ENCODE results near the gene STAT3.
"Not testable (repeated sequence)": the region's sequence is repeated elsewhere in the genome, so short reads cannot be mapped to it uniquely, and the experiment has no call there.

The STAT3 gene

DNA sequence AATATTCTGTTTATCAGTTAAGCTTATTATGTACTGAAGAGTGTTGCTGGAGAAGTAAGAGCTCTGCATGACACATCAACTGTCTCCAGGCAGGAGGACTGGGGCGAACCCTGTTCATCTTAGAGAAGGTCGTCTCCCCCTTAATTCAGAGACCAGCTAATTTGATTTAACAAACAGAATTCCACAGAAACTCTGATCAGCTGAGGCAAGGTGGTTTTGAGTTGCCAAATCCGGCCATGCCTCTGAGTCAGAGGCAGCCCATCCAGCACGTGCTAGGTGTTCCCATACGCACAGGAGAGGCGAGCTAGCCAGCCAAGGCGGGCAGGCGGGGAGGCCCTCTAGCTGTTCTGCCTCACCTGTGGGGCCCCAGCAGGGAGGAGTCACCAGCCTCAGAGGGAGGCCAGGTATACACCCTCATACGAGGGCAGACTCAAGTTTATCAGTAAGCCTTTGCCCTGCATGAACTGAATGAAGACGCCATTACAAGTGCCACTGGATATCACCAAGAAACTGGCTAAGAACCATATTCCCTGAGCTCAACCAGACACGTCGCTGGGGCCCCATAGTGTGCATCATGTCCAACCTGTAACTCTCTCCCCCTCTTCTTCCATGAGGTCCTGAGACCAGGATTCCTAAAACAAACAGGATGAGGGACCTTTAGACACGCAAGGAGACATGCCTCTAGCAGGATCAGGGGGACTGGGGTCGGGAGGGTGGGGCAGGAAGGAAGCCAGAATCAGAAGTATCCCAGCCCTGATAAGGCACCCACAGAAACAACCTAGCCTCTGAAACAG is 74.3 kb downstream of the STAT3 start:
- DNase-seq (ENCODE audit: low spot score): no peak

DNA sequence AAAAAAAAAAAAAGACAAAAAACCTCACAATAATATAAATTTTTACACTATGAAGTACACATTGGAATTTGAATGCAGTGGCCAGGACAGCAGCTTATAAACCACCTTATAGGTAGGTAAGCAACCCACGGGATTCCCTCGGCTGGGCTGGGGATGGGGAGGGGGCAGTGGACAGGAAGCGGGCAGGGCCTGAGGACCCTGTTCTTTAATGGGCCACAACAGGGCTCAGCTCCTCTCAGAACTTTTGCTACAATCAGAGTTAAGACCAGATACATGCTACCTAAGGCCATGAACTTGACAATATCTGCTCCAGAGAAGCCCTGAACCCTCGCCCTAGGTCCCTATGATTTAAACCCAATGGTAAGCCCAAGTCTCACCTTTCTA is 74.9 kb downstream of the STAT3 start:
- no peak for DNase-seq (ENCODE audit: low spot score)

DNA sequence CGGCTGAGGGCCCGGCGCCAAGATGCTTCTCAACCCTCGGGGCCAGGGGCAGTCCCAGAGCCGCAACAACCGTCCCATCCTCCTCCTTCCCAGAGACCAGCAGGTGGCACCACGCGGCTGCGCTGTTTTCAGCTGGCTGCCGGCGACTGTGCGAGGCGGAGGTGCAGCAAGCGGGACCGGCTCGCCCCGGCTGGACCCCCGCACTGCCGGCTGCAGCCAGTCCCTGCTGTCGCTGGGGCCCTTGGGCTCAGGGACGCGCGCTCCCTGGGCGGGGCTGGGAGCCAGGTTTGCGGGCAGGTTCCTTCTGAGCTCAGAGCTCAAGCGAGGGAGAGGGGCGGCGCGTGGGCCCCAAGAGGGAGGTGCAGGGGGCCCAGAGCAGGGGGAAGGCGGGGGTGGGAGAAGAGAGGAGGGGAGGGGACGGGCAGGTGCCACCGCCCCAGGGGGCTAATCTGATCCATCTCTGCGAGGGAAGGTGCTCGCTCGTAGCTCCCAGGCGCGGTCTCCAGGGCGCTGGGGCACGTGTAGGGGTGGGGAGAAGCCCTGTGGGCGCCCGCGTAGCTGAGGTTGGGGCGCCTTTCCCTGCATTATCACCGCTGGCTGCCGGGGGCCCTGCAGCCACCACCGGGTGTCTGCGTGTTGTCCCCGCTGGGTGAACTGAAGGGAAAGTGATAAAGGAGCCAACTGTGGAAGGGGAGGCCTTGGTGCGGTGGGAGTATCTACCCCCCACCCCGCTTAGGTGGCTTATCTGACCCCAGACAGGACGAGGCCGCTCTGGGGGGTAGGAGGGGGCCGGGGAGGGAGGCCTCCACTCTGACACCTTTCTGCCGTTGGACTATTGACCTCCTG is 75.7 kb downstream of the STAT3 start:
- DNase-seq (ENCODE audit: low spot score): no peak

DNA sequence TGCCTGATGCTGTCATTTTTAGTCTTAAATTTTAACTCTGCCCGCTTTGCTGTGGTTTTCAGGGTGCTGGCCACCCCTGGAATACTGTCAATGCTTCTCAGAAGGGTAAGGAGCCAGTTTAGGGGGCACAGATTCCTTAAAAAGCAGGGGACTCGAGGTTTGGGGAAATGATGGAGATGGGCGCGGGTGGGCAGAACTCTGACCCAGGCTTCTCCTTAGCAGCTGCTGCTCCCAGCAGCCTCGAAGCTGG is 76.3 kb downstream of the STAT3 start:
- DNase-seq (ENCODE audit: low spot score): no peak

DNA sequence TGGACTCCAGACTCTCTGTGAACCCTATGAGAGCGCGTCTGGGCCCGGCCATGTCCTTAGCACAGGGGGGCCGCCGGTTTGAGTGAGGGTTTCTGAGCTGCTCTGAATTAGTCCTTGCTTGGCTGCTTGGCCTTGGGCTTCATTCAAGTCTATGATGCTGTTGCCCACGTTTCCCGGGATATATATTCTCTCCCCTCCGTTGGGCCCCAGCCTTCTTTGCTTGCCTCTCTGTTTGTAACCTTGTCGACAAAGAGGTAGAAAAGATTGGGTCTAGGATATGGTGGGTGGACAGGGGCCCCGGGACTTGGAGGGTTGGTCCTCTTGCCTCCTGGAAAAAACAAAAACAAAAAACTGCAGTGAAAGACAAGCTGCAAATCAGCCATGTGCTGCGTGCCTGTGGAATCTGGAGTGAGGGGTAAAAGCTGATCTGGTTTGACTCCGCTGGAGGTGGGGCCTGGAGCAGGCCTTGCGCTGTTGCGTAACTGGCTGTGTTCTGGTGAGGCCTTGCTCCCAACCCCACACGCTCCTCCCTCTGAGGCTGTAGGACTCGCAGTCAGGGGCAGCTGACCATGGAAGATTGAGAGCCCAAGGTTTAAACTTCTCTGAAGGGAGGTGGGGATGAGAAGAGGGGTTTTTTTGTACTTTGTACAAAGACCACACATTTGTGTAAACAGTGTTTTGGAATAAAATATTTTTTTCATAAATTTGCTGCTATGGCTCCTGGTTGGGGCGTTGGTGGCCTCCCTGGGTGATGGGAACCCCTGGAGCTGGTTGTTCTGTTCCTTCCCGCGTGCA is 76.8 kb downstream of the STAT3 start:
- no peak for DNase-seq (ENCODE audit: low spot score)

DNA sequence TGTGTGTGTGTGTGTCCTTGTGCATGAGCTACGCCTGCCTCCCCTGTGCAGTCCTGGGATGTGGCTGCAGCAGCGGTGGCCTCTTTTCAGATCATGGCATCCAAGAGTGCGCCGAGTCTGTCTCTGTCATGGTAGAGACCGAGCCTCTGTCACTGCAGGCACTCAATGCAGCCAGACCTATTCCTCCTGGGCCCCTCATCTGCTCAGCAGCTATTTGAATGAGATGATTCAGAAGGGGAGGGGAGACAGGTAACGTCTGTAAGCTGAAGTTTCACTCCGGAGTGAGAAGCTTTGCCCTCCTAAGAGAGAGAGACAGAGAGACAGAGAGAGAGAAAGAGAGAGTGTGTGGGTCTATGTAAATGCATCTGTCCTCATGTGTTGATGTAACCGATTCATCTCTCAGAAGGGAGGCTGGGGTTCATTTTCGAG is 77.4 kb downstream of the STAT3 start:
- no peak for DNase-seq (ENCODE audit: low spot score)

DNA sequence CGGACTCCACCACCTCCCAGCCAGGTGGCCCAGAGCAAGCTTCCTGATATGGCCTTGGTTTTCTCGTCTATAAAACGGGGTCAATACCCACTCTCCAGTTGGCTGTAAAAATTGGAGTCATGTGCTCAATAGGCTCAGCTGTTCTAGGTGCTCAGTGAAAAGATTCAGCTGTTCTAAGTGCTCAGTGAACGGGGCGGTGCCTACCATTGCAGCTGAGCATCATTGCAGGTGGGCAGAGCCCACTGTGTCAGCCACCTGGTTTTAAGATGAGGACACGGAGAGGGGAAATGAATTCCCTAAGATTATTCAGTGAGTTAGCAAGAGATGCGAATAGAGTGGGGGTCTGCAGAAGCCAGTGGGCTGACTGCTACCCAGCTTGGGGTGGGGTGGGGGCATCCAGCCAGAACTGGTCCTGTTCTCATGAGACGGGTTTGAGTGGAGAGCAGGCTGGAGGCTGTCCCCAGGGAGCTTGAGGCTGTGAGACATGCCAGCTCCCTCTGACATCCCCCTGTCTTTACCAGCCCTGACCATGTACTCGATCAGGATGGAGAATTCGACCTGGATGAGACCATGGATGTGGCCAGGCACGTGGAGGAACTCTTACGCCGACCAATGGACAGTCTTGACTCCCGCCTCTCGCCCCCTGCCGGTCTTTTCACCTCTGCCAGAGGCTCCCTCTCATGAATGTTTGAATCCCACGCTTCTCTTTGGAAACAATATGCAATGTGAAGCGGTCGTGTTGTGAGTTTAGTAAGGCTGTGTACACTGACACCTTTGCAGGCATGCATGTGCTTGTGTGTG is 78.1 kb downstream of the STAT3 start:
- no peak for DNase-seq (ENCODE audit: low spot score)

DNA sequence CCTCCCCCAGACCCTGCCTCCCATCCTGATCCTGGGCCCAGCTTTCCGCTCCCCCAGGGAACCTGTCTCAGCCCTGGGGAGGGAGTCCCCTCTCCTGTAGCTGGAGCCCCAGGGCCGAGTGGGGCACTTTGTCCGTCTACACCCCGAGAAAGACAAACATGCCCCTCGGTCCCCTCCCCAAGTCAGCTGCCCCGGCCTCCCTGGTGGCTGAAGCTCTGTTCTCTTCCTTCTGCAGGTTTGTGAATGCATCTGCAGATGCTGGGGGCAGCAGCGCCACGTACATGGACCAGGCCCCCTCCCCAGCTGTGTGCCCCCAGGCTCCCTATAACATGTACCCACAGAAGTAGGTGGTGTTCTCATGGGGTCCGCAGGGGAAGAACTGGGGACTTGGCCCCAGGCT is 79.1 kb downstream of the STAT3 start:
- DNase-seq (ENCODE audit: low spot score): no peak

DNA sequence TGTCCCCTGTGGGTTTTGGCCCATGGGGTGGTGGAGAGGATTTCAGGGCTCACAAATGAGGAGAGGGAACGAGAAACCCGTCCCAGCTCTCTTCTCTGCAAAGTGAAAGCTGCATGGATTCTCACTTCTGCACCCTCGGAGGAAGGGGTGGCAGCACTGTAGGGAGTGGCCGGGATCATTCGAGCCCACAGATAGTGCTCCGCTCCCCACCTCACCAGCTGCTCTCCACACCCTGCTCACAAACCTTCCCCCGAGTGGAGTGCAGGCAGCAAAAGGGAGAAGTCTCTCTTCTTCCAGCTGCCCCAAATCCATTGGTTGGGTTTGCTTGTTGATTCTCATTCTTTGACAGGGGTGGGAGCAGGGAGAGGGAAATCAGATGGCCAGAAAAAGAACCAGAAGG is 79.8 kb downstream of the STAT3 start:
- no peak for DNase-seq (ENCODE audit: low spot score)

DNA sequence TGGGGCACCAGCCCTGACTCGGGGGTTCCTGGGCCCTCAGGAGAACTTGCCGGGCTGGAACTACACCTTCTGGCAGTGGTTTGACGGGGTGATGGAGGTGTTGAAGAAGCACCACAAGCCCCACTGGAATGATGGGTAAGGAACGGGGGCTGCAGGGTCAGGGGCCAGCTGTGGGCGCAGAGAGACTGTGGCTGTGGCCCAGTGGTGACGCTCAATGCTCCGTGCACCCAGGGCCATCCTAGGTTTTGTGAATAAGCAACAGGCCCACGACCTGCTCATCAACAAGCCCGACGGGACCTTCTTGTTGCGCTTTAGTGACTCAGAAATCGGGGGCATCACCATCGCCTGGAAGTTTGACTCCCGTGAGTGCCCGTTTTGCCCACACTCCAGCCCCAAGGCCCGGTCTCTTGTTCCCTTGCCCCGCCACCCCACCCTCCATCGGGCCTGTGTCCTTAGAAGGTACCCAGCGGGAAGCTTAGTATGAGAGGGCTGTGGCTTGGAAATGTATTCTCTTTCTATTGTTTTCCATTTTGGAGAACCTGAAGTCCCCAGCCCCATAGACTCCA is 80.8 kb downstream of the STAT3 start:
- no peak for DNase-seq (ENCODE audit: low spot score)

DNA sequence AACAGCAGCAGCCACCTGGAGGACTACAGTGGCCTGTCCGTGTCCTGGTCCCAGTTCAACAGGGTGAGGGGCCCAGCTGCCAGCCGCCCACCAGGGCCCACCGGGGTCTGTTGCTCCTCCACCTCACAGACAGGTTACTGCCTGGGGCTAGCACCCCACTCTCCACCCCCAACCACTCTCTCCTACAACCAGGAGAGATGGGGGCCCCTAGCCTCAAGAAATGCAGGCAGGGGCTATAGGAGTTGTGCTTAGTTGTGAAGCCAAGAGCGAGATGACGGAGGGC is 81.9 kb downstream of the STAT3 start:
- no peak for DNase-seq (ENCODE audit: low spot score)

DNA sequence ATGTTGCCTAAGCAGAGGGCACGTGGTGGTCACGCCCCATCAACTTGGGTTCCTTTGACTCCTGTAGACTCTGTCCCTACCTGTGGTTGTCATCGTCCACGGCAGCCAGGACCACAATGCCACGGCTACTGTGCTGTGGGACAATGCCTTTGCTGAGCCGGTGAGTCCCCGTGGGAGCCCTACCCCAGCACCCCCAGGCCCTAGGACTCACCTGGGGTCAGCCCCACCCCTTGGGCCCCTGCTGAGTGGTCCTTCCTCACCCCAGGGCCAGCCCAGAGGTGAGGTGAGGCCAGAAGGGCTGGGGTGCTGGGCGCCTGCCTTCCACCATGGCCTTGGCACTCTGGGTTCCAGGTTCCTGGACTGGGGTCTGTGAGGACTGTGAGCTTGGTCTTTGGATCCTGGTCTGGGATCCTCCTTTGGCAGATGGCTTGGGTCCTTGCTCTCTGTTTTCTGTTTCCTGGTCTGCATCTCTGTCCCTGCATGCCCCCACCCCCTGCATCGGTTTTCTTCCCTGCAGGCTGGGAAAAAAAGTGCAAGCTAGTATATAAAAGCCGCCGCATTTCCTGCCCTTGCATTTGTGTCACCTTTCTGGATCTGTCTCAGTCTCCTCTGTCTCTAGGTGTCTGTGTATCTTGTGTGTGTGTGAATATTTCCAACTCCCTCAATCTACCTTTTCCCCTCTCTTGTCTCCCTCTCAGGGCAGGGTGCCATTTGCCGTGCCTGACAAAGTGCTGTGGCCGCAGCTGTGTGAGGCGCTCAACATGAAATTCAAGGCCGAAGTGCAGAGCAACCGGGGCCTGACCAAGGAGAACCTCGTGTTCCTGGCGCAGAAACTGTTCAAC is 82.5 kb downstream of the STAT3 start:
- no peak for DNase-seq (ENCODE audit: low spot score)

DNA sequence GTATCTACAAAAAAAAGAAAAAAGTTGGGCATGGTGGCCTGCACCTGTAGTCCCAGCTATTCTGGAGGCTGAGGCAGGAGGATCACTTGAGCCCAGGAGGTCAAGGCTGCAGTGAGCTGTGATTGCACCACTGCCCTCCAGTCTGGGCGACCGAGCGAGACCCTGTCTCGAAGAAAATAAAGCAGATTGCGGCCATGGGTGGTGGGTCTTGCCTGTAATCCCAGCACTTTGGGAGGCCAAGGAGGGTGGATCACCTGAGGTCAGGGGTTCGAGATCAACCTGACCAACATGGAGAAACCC is 83.3 kb downstream of the STAT3 start:
- DNase-seq (ENCODE audit: low spot score): not testable (repeated sequence)

DNA sequence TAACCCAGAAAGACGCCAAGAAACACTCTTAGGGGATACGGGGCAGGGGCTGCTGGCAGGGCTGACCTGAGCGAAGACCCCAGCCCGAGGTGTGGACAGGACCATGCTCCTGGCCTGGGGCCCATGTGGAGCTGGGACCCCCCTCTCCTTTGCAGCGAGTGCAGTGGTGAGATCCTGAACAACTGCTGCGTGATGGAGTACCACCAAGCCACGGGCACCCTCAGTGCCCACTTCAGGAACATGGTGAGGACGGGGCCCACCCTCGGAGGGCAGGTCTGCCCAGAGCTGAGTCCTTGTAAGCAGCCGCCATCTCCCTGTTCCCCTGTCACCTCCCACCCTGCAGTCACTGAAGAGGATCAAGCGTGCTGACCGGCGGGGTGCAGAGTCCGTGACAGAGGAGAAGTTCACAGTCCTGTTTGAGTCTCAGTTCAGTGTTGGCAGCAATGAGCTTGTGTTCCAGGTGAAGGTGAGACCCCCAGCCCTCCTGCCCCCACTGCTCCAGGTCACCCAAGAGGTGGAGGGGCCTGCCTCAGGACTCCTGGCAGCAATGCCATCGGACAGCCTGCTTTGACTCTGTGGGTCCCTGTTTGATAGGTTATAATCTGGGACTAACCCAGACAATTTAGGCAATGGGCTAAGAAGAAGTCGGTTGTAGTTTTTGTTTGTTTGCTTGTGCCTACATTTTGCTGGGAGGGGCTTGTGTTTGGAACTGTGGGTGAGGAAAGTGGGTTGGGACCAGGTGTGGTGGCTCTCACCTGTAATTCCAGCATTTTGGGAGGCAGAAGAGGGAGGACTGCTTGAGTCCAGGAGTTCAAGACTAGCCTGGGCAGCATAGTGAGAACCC is 83.8 kb downstream of the STAT3 start:
- DNase-seq (ENCODE audit: low spot score): no peak

DNA sequence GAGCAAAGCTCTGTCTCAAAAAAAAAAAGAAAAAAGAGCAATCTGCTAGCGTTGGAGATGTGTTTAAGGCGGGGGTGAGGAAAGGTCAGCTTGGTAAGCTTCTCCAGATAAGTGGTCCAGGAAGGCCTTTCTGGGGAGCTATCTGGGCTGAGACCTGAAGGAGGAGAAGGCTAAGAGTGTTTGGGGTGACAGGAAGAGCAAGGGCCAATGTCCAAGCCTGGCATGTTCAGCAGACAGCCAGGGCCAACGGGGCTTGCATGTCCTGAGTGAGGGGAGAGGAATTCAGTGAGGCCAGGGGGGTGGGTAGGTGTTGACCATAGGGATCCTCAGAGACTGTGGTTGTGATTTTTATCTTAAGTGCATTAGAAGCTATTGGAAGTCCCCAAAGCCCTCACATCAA is 84.5 kb downstream of the STAT3 start:
- no peak for DNase-seq (ENCODE audit: low spot score)

DNA sequence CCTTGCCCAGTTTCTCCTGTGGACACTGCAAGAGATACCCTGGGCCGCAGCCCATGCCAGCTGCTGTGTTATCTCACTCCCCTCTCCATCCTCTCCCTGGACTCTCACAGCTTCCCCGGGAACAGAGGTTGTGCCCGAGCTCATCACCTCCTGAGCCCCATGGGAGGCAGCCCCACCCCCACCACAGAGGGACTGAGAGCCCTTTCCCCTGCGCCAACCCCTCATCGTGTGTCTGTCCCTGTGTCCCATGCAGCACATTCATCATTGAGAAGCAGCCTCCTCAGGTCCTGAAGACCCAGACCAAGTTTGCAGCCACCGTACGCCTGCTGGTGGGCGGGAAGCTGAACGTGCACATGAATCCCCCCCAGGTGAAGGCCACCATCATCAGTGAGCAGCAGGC is 87.2 kb downstream of the STAT3 start:
- DNase-seq (ENCODE audit: low spot score): no peak

DNA sequence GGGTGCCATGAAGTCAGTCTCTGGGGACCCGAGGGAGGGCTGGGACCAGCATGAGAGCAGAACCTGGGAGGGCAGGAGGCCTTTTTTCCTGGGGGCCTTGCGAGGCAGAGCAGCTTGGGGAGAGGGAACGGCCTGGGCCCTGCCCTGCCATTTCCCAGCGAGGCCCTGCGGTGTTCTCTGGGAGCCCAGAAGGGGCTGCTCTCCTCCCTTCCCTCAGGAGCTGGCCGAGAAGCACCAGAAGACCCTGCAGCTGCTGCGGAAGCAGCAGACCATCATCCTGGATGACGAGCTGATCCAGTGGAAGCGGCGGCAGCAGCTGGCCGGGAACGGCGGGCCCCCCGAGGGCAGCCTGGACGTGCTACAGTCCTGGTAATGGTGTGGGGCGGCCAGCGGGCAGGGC is 88.3 kb downstream of the STAT3 start:
- DNase-seq (ENCODE audit: low spot score): not testable (repeated sequence)

DNA sequence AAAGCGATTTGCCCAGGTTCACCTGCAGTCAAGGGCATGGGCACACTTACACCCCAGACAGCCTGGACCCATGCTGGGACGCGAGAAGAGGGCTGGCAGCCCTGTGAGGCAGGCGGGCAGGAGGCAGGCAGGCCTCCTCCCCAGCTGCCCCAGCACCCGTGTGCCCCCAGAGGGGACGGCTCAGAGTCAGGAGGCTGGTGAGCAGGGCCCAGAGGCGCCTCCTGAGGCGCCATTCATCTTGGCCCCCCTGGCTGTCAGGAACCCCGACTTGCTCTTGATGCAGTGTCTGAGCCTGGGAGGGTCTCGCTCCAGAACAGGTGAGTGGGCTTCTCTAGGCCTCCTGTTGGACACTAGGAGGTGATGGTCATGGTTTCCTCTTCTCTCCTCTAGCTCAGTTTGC is 88.9 kb downstream of the STAT3 start:
- not testable (repeated sequence) for DNase-seq (ENCODE audit: low spot score)

DNA sequence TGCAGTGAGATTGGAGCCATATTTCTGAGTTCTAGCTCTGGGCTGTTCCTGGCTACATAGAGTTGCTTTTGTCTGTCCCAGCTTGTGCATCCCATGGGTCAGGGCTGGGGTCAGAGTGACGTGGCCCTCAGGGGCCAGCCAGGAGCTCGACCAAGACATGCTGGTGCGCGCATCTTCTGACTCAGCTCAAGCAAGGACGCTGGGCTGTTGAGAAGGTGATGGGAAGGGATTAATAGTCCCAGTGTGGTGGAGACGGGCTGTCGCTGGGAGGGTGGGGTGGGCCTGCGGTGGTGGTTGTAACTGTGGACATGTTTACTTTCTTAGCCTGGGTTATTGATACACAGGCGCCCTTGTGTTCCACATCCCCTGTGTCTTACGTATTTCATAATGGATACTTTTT is 90.5 kb downstream of the STAT3 start:
- not testable (repeated sequence) for DNase-seq (ENCODE audit: low spot score)

DNA sequence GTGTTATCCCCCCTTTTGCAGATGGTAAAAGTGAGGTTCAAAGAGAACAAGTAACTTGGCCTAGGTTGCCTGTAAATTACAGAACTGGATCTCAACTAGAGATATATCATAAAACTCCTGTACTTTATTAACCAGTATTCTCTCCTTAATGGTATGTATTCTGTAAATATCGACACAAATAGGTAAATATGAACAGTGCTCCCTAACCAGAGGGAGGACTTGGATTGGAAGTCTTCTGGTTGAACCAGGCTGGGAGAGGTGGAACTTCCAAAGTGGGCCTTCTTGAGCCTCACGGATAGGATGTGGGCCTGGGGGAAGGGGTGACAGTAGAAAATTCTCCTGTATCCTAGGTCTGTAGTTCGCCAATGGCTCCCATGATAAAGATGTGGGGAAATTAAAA is 92.2 kb downstream of the STAT3 start:
- DNase-seq (ENCODE audit: low spot score): no peak

Measured in LoVo (cell line).